SK-N-SH (cell line): ENCODE measurements around the gene COL25A1. TPM values are rescaled to one million over a fixed set of nuclear protein-coding genes. Genes with fewer than 3 reads are reported as not detected.

ENCODE experiments used
- CTCF ChIA-PET: fragments of 300-600, 350-600 bp; formaldehyde crosslinking; extraction: SDS; loops from one replicate; lab custom pipeline; 2021; lab: Yijun Ruan, JAX
- POLR2A ChIA-PET: fragments of 350-600 bp; sonication (Branson Sonifier 250); formaldehyde crosslinking; extraction: SDS; loops from one replicate; lab custom pipeline; 2020; ENCODE audit warnings: antibody characterized with exemption, inconsistent platforms; lab: Yijun Ruan, JAX
- DNase-seq: peaks from one replicate; pipeline ENCODE4 v3.0.0; 2012
- H2AFZ ChIP-seq: fragments of 200-600 bp; sonication (generic); 2 replicates; pipeline ENCODE4 v1.8.1; 2016; ENCODE audit warnings: antibody characterized with exemption, mild to moderate bottlenecking, low read depth
- H3F3A ChIP-seq: fragments of 200-600 bp; sonication (generic); replicated peaks from 2 replicates; pipeline ENCODE3; 2016; ENCODE audit warnings: antibody characterized with exemption, mild to moderate bottlenecking; ENCODE audit not compliant: insufficient read depth
- H3K27ac ChIP-seq, 2 experiments: fragments of 200-500 bp in 1 of 2; fragments of 200-600 bp in 1 of 2; sonication (Bioruptor generic) in 1 of 2; sonication (generic), shearing (Covaris generic) in 1 of 2; 2 replicates each; pipeline versions ENCODE4 v1.5.1 to v1.6.1; 2014 to 2016; ENCODE audit warnings: low read depth in 2 of 2, inconsistent platforms in 1 of 2, low read length in 1 of 2, mild to moderate bottlenecking in 1 of 2, mixed read lengths in 1 of 2
- H3K27me3 ChIP-seq: fragments of 200-600 bp; sonication (generic), shearing (Covaris generic); 2 replicates; pipeline ENCODE4 v1.6.1; 2016; ENCODE audit warnings: mixed run types; ENCODE audit not compliant: insufficient read depth
- H3K36me3 ChIP-seq, 2 experiments: fragments of 200-500 bp in 1 of 2; fragments of 200-600 bp in 1 of 2; sonication (Bioruptor generic) in 1 of 2; sonication (generic) in 1 of 2; replicated peaks in 1 of 2; 2 replicates each; pipeline versions ENCODE3 to v1.5.1; 2014 to 2016; ENCODE audit warnings: low read length in 1 of 2, mild to moderate bottlenecking in 1 of 2; ENCODE audit not compliant: insufficient read depth in 2 of 2, control insufficient read depth in 1 of 2
- H3K4me1 ChIP-seq, 2 experiments: fragments of 200-500 bp in 1 of 2; fragments of 200-600 bp in 1 of 2; sonication (Bioruptor generic) in 1 of 2; sonication (generic), shearing (Covaris generic) in 1 of 2; 2 replicates each; pipeline versions ENCODE4 v1.5.1 to v1.6.1; 2014 to 2016; ENCODE audit warnings: low read depth in 1 of 2, low read length in 1 of 2, mixed run types in 1 of 2; ENCODE audit not compliant: insufficient read depth in 2 of 2, control insufficient read depth in 1 of 2
- H3K4me2 ChIP-seq: fragments of 200-600 bp; sonication (generic), shearing (Covaris generic); 2 replicates; pipeline ENCODE4 v1.6.1; 2017; ENCODE audit warnings: mixed run types
- H3K4me3 ChIP-seq, 2 experiments: fragments of 200-500 bp in 1 of 2; fragments of 200-600 bp in 1 of 2; sonication (Bioruptor generic) in 1 of 2; sonication (generic), shearing (Covaris generic) in 1 of 2; 2 replicates each; pipeline versions ENCODE4 v1.5.1 to v1.8.1; 2014 to 2016; ENCODE audit warnings: low read depth in 2 of 2, inconsistent platforms in 1 of 2, low read length in 1 of 2, mild to moderate bottlenecking in 1 of 2, mixed read lengths in 1 of 2, moderate library complexity in 1 of 2
- H3K79me2 ChIP-seq: fragments of 200-600 bp; sonication (generic); 2 replicates; pipeline ENCODE4 v1.8.1; 2017; ENCODE audit warnings: mild to moderate bottlenecking; ENCODE audit not compliant: insufficient read depth
- H3K9ac ChIP-seq: fragments of 200-600 bp; sonication (generic); 2 replicates; pipeline ENCODE4 v1.6.1; 2017; ENCODE audit warnings: mixed run types
- H3K9me2 ChIP-seq: fragments of 200-600 bp; sonication (generic); 2 replicates; pipeline ENCODE4 v1.6.1; 2017; ENCODE audit warnings: mixed run types
- H3K9me3 ChIP-seq: fragments of 200-600 bp; sonication (generic); 2 replicates; pipeline ENCODE4 v1.6.1; 2017; ENCODE audit warnings: mixed run types, mild to moderate bottlenecking, moderate library complexity
- H4K20me1 ChIP-seq: fragments of 200-600 bp; sonication (generic); 2 replicates; pipeline ENCODE4 v1.6.1; 2017; ENCODE audit warnings: mild to moderate bottlenecking, mixed run types; ENCODE audit not compliant: insufficient read depth
- CTCF ChIP-seq: fragments of 200-600 bp; sonication (generic); IDR thresholded peaks from 2 replicates; pipeline ENCODE4 v1.6.1; 2017; ENCODE audit warnings: antibody characterized with exemption, mild to moderate bottlenecking, moderate library complexity
- EP300 ChIP-seq, 2 experiments: IDR thresholded peaks; 2 replicates each; pipeline versions ENCODE4 v1.4.0 to v1.6.1; 2012; ENCODE audit warnings: borderline replicate concordance in 1 of 2, low read depth in 1 of 2, low read length in 1 of 2
- EZH2phosphoT487 ChIP-seq: fragments of 200-600 bp; sonication (generic); IDR thresholded peaks from 2 replicates; pipeline ENCODE4 v1.6.1; 2017; ENCODE audit warnings: low read depth, mixed run types, mild to moderate bottlenecking, antibody characterized with exemption, moderate library complexity, borderline replicate concordance
- FOXJ3 ChIP-seq: sonication (generic); formaldehyde crosslinking; IDR thresholded peaks from 2 replicates; pipeline ENCODE4 v1.5.1; 2020; ENCODE audit warnings: mild to moderate bottlenecking, missing genetic modification reagents
- FOXM1 ChIP-seq: IDR thresholded peaks from 2 replicates; pipeline ENCODE4 v1.4.0; 2012; ENCODE audit warnings: low read depth, mild to moderate bottlenecking
- GABPA ChIP-seq: IDR thresholded peaks from 2 replicates; pipeline ENCODE4 v1.4.0; 2012; ENCODE audit warnings: low read depth, mild to moderate bottlenecking
- GATA2 ChIP-seq: sonication (generic); formaldehyde crosslinking; IDR thresholded peaks from 2 replicates; pipeline ENCODE4 v1.5.0; 2020; ENCODE audit warnings: mild to moderate bottlenecking, missing genetic modification reagents
- MAX ChIP-seq: IDR thresholded peaks from 2 replicates; pipeline ENCODE4 v1.4.0; 2012; ENCODE audit warnings: low read depth
- MEF2A ChIP-seq: IDR thresholded peaks from 2 replicates; pipeline ENCODE4 v1.4.0; 2012; ENCODE audit warnings: low read depth, borderline replicate concordance
- NFIC ChIP-seq: IDR thresholded peaks from 2 replicates; pipeline ENCODE4 v1.4.0; 2012; ENCODE audit warnings: borderline replicate concordance
- PBX3 ChIP-seq: IDR thresholded peaks from 2 replicates; pipeline ENCODE4; 2012
- POLR2AphosphoS5 ChIP-seq: IDR thresholded peaks from 2 replicates; pipeline ENCODE4 v1.6.1; 2012; ENCODE audit warnings: low read depth, low read length
- RAD21 ChIP-seq: IDR thresholded peaks from 2 replicates; pipeline ENCODE4 v1.6.1; 2012; ENCODE audit warnings: mild to moderate bottlenecking, low read length
- RCOR1 ChIP-seq: fragments of 150-350 bp; IDR thresholded peaks from 2 replicates; pipeline ENCODE4 v1.6.1; 2017; ENCODE audit warnings: antibody characterized with exemption, low read length
- SIN3A ChIP-seq: IDR thresholded peaks from 2 replicates; pipeline ENCODE4 v1.6.1; 2012; ENCODE audit warnings: low read depth, mild to moderate bottlenecking, low read length, moderate library complexity, borderline replicate concordance
- SMC3 ChIP-seq: IDR thresholded peaks from 2 replicates; pipeline ENCODE4 v1.6.1; 2012; ENCODE audit warnings: low read depth, low read length, improper control_type of control experiment
- TCF12 ChIP-seq: IDR thresholded peaks from 2 replicates; pipeline ENCODE4 v1.4.0; 2012
- TEAD4 ChIP-seq: IDR thresholded peaks from 2 replicates; pipeline ENCODE4 v1.4.0; 2012; ENCODE audit warnings: mild to moderate bottlenecking, borderline replicate concordance; ENCODE audit not compliant: insufficient read depth
- YY1 ChIP-seq: IDR thresholded peaks from 2 replicates; pipeline ENCODE4 v1.4.0; 2012; ENCODE audit warnings: low read depth, mild to moderate bottlenecking
- WGBS: methylation state at CpG from one replicate; pipeline ENCODE4 v1.1.6; 2017; ENCODE audit warnings: low lambda C conversion rate; 5-methylcytosine and 5-hydroxymethylcytosine counted together
- polyA plus RNA-seq, 3 experiments: library from polyadenylated mRNA; depleted of rRNA; stranded (reverse); fragments of >200 nt; gene quantifications; 2 replicates each; pipeline ENCODE4 v1.2.3, GENCODE V29; 2012

Gene COL25A1
- polyA plus RNA-seq, 1 of the 3 experiments (the other 2 are of a cell fraction), result not detected

- POLR2A ChIA-PET, result no interaction called here
- 14% methylated on average over 5 of the region's 5 CpGs for WGBS
Measured at GRCh38 chr4:109216085-109216696, 86.3 kb downstream of the COL25A1 start.

GRCh38 chr4:109215506-109215905 is 87.0 kb downstream of the COL25A1 start:
- no peaks in the 10 kb centered on the region for H3F3A ChIP-seq
- no peaks in the 10 kb centered on the region for H3K9me3 ChIP-seq
- ChIA-PET POLR2A (no interaction called here), CTCF (no interaction called here)
- no peak overlapping the region for H3K4me2 ChIP-seq
- H3K36me3 ChIP-seq, result no peaks in the 10 kb centered on the region
- 2% methylated on average over 2 of the region's 2 CpGs for WGBS
- no peaks in the 10 kb centered on the region; a peak in 1 of 4 replicates for H3K4me1 ChIP-seq
- H3K9ac ChIP-seq, result no peak overlapping the region
- H2AFZ ChIP-seq, result no peak overlapping the region
- H3K9me2 ChIP-seq, result no peaks in the 10 kb centered on the region
- no peaks in the 10 kb centered on the region for H4K20me1 ChIP-seq
- DNase-seq, result no peak
- no peak overlapping the region for H3K27ac ChIP-seq
- H3K27me3 ChIP-seq, result 0 out of 2 replicates have a peak, but pooled peaks cover 1% of the 10 kb centered on the region
- H3K79me2 ChIP-seq, result no peaks in the 10 kb centered on the region
- H3K4me3 ChIP-seq, result no peak overlapping the region
- no peak for TF ChIP-seq GABPA
- no peak for TF ChIP-seq NFIC
- TF ChIP-seq MAX, result no peak
- TF ChIP-seq EZH2phosphoT487, result no peak
- TF ChIP-seq PBX3, result no peak
- no peak for TF ChIP-seq CTCF
- TF ChIP-seq SIN3A, result no peak
- TF ChIP-seq TCF12, result no peak
- no peak for TF ChIP-seq FOXM1
- no peak for TF ChIP-seq GATA2
- TF ChIP-seq RCOR1, result no peak
- no peak for TF ChIP-seq EP300 (IDR thresholded peaks at IDR 0.05; ENCODE audit: borderline replicate concordance in 1 of 2, low read depth in 1 of 2, low read length in 1 of 2)
- no peak for TF ChIP-seq POLR2AphosphoS5
- no peak for TF ChIP-seq TEAD4
- TF ChIP-seq YY1, result no peak
- TF ChIP-seq MEF2A, result no peak
- TF ChIP-seq RAD21, result no peak
- TF ChIP-seq FOXJ3 (CRISPR knock-in tag), result no peak

More at GRCh38 chr4:109216085-109216696, 86.3 kb downstream of the COL25A1 start:
- no peak overlapping the region for H3K4me2 ChIP-seq
- CTCF ChIA-PET, result interaction anchor here (0.6 kb wide), 1 partner anchor 65 kb away, joined by 3 read pairs; no protein-coding TSS in a partner anchor
- H3F3A ChIP-seq, result no peaks in the 10 kb centered on the region
- no peak overlapping the region for H2AFZ ChIP-seq
- no peaks in the 10 kb centered on the region for H3K36me3 ChIP-seq
- DNase-seq, result no peak
- H3K27me3 ChIP-seq, result no peaks in the 10 kb centered on the region
- H3K4me1 ChIP-seq, result no peaks in the 10 kb centered on the region; a peak in 1 of 4 replicates
- no peak overlapping the region for H3K4me3 ChIP-seq
- no peak for TF ChIP-seq SMC3
- TF ChIP-seq CTCF, result no peak
- H3K9me3 ChIP-seq, result no peaks in the 10 kb centered on the region
- no peaks in the 10 kb centered on the region for H3K9me2 ChIP-seq
- no peak overlapping the region for H3K9ac ChIP-seq
- no peak overlapping the region for H3K27ac ChIP-seq
- no peaks in the 10 kb centered on the region for H4K20me1 ChIP-seq
- H3K79me2 ChIP-seq, result no peaks in the 10 kb centered on the region
